Gastrocnemius medialis (tissue), 4 donors: Measurements from ENCODE around the gene AFF3. TPM values are rescaled to one million over a fixed set of nuclear protein-coding genes. Genes with fewer than 3 reads are reported as not detected.

Source experiments
- ATAC-seq, 2 donors: fragments of 150-250 bp; one replicate each; pipeline ENCODE4 v1.9.1; 2016
- DNase-seq, 2 donors: peaks; one replicate each; pipeline ENCODE4 v3.0.0-alpha.2; 2019
- H3K27ac ChIP-seq, 4 donors: fragments of 200-600 bp; sonication (generic); 1 replicate in 1 of 4; 2 replicates in 3 of 4; pipeline ENCODE4 v1.5.1; 2016 to 2018; ENCODE audit warnings: mild to moderate bottlenecking in 2 of 4, moderate library complexity in 1 of 4
- H3K27me3 ChIP-seq, 3 donors: fragments of 200-600 bp; sonication (generic) in 2 of 3; 1 replicate in 1 of 3; 2 replicates in 2 of 3; pipeline versions ENCODE4 v1.5.1 to v1.6.0; 2016 to 2019; ENCODE audit warnings: mild to moderate bottlenecking in 1 of 3, moderate library complexity in 1 of 3
- H3K36me3 ChIP-seq, 2 donors: fragments of 200-600 bp; sonication (generic) in 1 of 2; one replicate each; pipeline ENCODE4 v1.5.1; 2017 to 2018
- H3K4me1 ChIP-seq, 2 donors: fragments of 200-600 bp; sonication (generic) in 1 of 2; one replicate each; pipeline ENCODE4 v1.5.1; 2016 to 2017; ENCODE audit warnings: mild to moderate bottlenecking in 2 of 2
- H3K4me3 ChIP-seq, 4 donors: fragments of 200-600 bp; sonication (generic) in 3 of 4; 1 replicate in 1 of 4; 2 replicates in 3 of 4; pipeline ENCODE4 v1.5.1; 2016 to 2019; ENCODE audit warnings: mild to moderate bottlenecking in 2 of 4
- H3K9me3 ChIP-seq, 3 donors: fragments of 200-600 bp; sonication (generic) in 2 of 3; 1 replicate in 1 of 3; 2 replicates in 2 of 3; pipeline ENCODE4 v1.5.1; 2016 to 2019
- CTCF ChIP-seq, 5 experiments: fragments of 450-650 bp in 3 of 5; fragments of 200-600 bp in 2 of 5; sonication (generic) in 2 of 5; IDR thresholded peaks in 4 of 5; conservative IDR thresholded peaks in 1 of 5; 1 replicate in 4 of 5; 2 replicates in 1 of 5; pipeline ENCODE4 v1.5.1; 2016 to 2019; ENCODE audit warnings: antibody characterized with exemption in 5 of 5, mild to moderate bottlenecking in 3 of 5, moderate library complexity in 3 of 5
- POLR2A ChIP-seq, 2 donors: fragments of 450-650 bp; IDR thresholded peaks; one replicate each; pipeline ENCODE4 v1.6.1; 2017; ENCODE audit warnings: antibody characterized with exemption in 2 of 2, mild to moderate bottlenecking in 2 of 2, moderate library complexity in 2 of 2
- in situ Hi-C, 4 donors: fragments of 200-750 bp; cut with MboI; loops; one replicate each; pipeline versions ENCODE4 v1.15.0 to v1.8.0; 2017; ENCODE audit warnings: low sequenced_read_pairs in 4 of 4
- intact Hi-C: fragments of 100-400 bp; cut with DNase I; formaldehyde crosslinking; loops from one replicate; pipeline ENCODE4 v1.15.1; 2023; ENCODE audit warnings: low total_unique reads
- total RNA-seq, 4 donors: library from RNA; depleted of rRNA; stranded (reverse); fragments of >200 nt; gene quantifications; one replicate each; pipeline versions ENCODE4 v1.1.0 to v1.2.3, GENCODE V29; 2016

Gene AFF3
- total RNA-seq, 4 donors from 2014 or later = 0.22 to 0.55 (median 0.47) TPM

GRCh38 chr2:99940963-99941362, 201.4 kb downstream of the AFF3 start:
- no peaks in the 10 kb centered on the region for H3K9me3 ChIP-seq
- no peaks in the 10 kb centered on the region for H3K27me3 ChIP-seq
- H3K36me3 ChIP-seq = no peaks in the 10 kb centered on the region
- in situ Hi-C loops = no loop called here
- intact Hi-C loops = no loop called here
- no peak for ATAC-seq
- DNase-seq = no peak
- TF ChIP-seq POLR2A (IDR thresholded peaks at IDR 0.05) (no peak), CTCF (IDR thresholded peaks at IDR 0.05 in 4 of 5, conservative IDR thresholded peaks at IDR 0.05 in 1 of 5) (no peak)
- no peaks in the 10 kb centered on the region for H3K4me1 ChIP-seq
- H3K4me3 ChIP-seq = no peak overlapping the region
- H3K27ac ChIP-seq = no peak overlapping the region

GRCh38 chr2:99939135-99939534, 203.3 kb downstream of the AFF3 start:
- ATAC-seq (no peak), DNase-seq (no peak)
- Histone ChIP-seq H3K9me3 (no peaks in the 10 kb centered on the region), H3K27me3 (no peaks in the 10 kb centered on the region), H3K27ac (no peak overlapping the region), H3K4me1 (no peaks in the 10 kb centered on the region), H3K4me3 (no peak overlapping the region), H3K36me3 (no peaks in the 10 kb centered on the region)
- intact Hi-C loops (no loop called here), in situ Hi-C loops (no loop called here)
- TF ChIP-seq POLR2A (IDR thresholded peaks at IDR 0.05) = no peak
- no peak for TF ChIP-seq CTCF (IDR thresholded peaks at IDR 0.05 in 4 of 5, conservative IDR thresholded peaks at IDR 0.05 in 1 of 5)

GRCh38 chr2:99938250-99938649, 204.1 kb downstream of the AFF3 start:
- no peak for TF ChIP-seq CTCF (IDR thresholded peaks at IDR 0.05 in 4 of 5, conservative IDR thresholded peaks at IDR 0.05 in 1 of 5)
- TF ChIP-seq POLR2A (IDR thresholded peaks at IDR 0.05) = no peak
- in situ Hi-C loops (no loop called here), intact Hi-C loops (no loop called here)
- H3K9me3 ChIP-seq = no peaks in the 10 kb centered on the region
- no peaks in the 10 kb centered on the region for H3K4me1 ChIP-seq
- H3K4me3 ChIP-seq = no peak overlapping the region
- ATAC-seq (no peak), DNase-seq (no peak)
- no peaks in the 10 kb centered on the region for H3K36me3 ChIP-seq
- no peaks in the 10 kb centered on the region for H3K27me3 ChIP-seq
- H3K27ac ChIP-seq = no peak overlapping the region

- in situ Hi-C loops = no loop called here
- H3K9me3 ChIP-seq = no peaks in the 10 kb centered on the region
- TF ChIP-seq CTCF (IDR thresholded peaks at IDR 0.05 in 4 of 5, conservative IDR thresholded peaks at IDR 0.05 in 1 of 5) = no peak
- TF ChIP-seq POLR2A (IDR thresholded peaks at IDR 0.05) = no peak
These were observed 206.3 kb downstream of the AFF3 start for GRCh38 chr2:99936065-99936464.

GRCh38 chr2:99935662-99936061, 206.7 kb downstream of the AFF3 start:
- in situ Hi-C loops = no loop called here
- Histone ChIP-seq H3K27me3 (no peaks in the 10 kb centered on the region), H3K4me1 (no peaks in the 10 kb centered on the region), H3K36me3 (no peaks in the 10 kb centered on the region), H3K9me3 (no peaks in the 10 kb centered on the region), H3K27ac (no peak overlapping the region), H3K4me3 (no peak overlapping the region)
- DNase-seq (no peak), ATAC-seq (no peak)
- TF ChIP-seq POLR2A (IDR thresholded peaks at IDR 0.05) (no peak), CTCF (IDR thresholded peaks at IDR 0.05 in 4 of 5, conservative IDR thresholded peaks at IDR 0.05 in 1 of 5) (no peak)
- intact Hi-C loops = no loop called here

More at GRCh38 chr2:99936065-99936464, 206.3 kb downstream of the AFF3 start:
- Histone ChIP-seq H3K27ac (no peak overlapping the region), H3K27me3 (no peaks in the 10 kb centered on the region), H3K4me1 (no peaks in the 10 kb centered on the region), H3K36me3 (no peaks in the 10 kb centered on the region), H3K4me3 (no peak overlapping the region)
- ATAC-seq = no peak
- intact Hi-C loops = no loop called here
- DNase-seq = no peak
